H9 (cell line): ENCODE data around the gene HMG20B. TPM values are rescaled to one million over a fixed set of nuclear protein-coding genes. Genes with fewer than 3 reads are reported as not detected.

Experiments
- DNase-seq: peaks from one replicate; pipeline ENCODE4 v3.0.0-alpha.2; 2017
- H2AFZ ChIP-seq: one replicate; pipeline ENCODE4 v1.6.1; 2013; ENCODE audit warnings: mild to moderate bottlenecking, low read length, control low read depth, moderate library complexity
- H2AK5ac ChIP-seq: 2 replicates; pipeline ENCODE4 v1.6.1; 2013; ENCODE audit warnings: low read length, control low read depth, mixed read lengths; ENCODE audit not compliant: insufficient read length
- H2BK120ac ChIP-seq: one replicate; pipeline ENCODE4 v1.6.1; 2013; ENCODE audit warnings: low read depth, mild to moderate bottlenecking, low read length, control low read depth, inconsistent platforms; ENCODE audit not compliant: poor library complexity, severe bottlenecking
- H2BK12ac ChIP-seq: 2 replicates; pipeline ENCODE4 v1.6.1; 2013; ENCODE audit warnings: low read length, control low read depth, mixed read lengths, low read depth; ENCODE audit not compliant: insufficient read length
- H2BK15ac ChIP-seq: 2 replicates; pipeline ENCODE4 v1.6.1; 2013; ENCODE audit warnings: low read depth, low read length, control low read depth
- H2BK20ac ChIP-seq: one replicate; pipeline ENCODE4 v1.6.1; 2013; ENCODE audit warnings: low read depth, mild to moderate bottlenecking, low read length, control low read depth, inconsistent platforms; ENCODE audit not compliant: poor library complexity, severe bottlenecking
- H2BK5ac ChIP-seq: 2 replicates; pipeline ENCODE4 v1.6.1; 2013; ENCODE audit warnings: low read length, control low read depth, mixed read lengths; ENCODE audit not compliant: insufficient read length
- H3K14ac ChIP-seq: 2 replicates; pipeline ENCODE4 v1.6.1; 2013; ENCODE audit warnings: low read length, control low read depth; ENCODE audit not compliant: insufficient read depth
- H3K18ac ChIP-seq: 2 replicates; pipeline ENCODE4 v1.6.1; 2013; ENCODE audit warnings: low read depth, mild to moderate bottlenecking, mixed read lengths, low read length, control low read depth; ENCODE audit not compliant: insufficient read length
- H3K23ac ChIP-seq: 2 replicates; pipeline ENCODE4 v1.6.1; 2013; ENCODE audit warnings: low read length, control low read depth, mixed read lengths, low read depth; ENCODE audit not compliant: insufficient read length
- H3K23me2 ChIP-seq: 2 replicates; pipeline ENCODE4 v1.6.1; 2013; ENCODE audit warnings: low read depth, mild to moderate bottlenecking, mixed read lengths, low read length, control low read depth; ENCODE audit not compliant: insufficient read length, poor library complexity, severe bottlenecking
- H3K27ac ChIP-seq: 2 replicates; pipeline ENCODE4 v1.5.1; 2013; ENCODE audit warnings: low read length, control low read depth, mixed read lengths, low read depth; ENCODE audit not compliant: insufficient read length
- H3K27me3 ChIP-seq: 2 replicates; pipeline ENCODE4 v1.6.1; 2013; ENCODE audit warnings: low read length, control low read depth, inconsistent platforms; ENCODE audit not compliant: insufficient read depth
- H3K4ac ChIP-seq: 2 replicates; pipeline ENCODE4 v1.6.1; 2013; ENCODE audit warnings: low read depth, mild to moderate bottlenecking, control low read depth, inconsistent platforms, low read length, moderate library complexity
- H3K4me1 ChIP-seq: 2 replicates; pipeline ENCODE4 v1.6.1; 2013; ENCODE audit warnings: low read length, control low read depth, inconsistent platforms; ENCODE audit not compliant: insufficient read depth
- H3K4me2 ChIP-seq: 2 replicates; pipeline ENCODE4 v1.6.1; 2013; ENCODE audit warnings: low read length, control low read depth, mixed read lengths; ENCODE audit not compliant: insufficient read length, insufficient read depth
- H3K56ac ChIP-seq: 2 replicates; pipeline ENCODE4 v1.6.1; 2013; ENCODE audit warnings: low read depth, mild to moderate bottlenecking, mixed read lengths, low read length, control low read depth; ENCODE audit not compliant: insufficient read length
- H3K79me1 ChIP-seq: 2 replicates; pipeline ENCODE4 v1.6.1; 2013; ENCODE audit warnings: low read depth, mild to moderate bottlenecking, moderate library complexity, low read length, control low read depth, inconsistent platforms; ENCODE audit not compliant: insufficient read depth, poor library complexity, severe bottlenecking
- H3K79me2 ChIP-seq: 2 replicates; pipeline ENCODE4 v1.6.1; 2013; ENCODE audit warnings: low read length, control low read depth, inconsistent platforms; ENCODE audit not compliant: insufficient read depth
- H3K9ac ChIP-seq: 2 replicates; pipeline ENCODE4 v1.6.1; 2013; ENCODE audit warnings: low read length, control low read depth, mixed read lengths; ENCODE audit not compliant: insufficient read length; ENCODE audit errors: extremely low read depth
- H3K9me3 ChIP-seq: one replicate; pipeline ENCODE4 v1.6.1; 2013; ENCODE audit warnings: low read depth, low read length, inconsistent platforms; ENCODE audit not compliant: control insufficient read depth
- H3T11ph ChIP-seq: one replicate; pipeline ENCODE4 v1.6.1; 2013; ENCODE audit warnings: mild to moderate bottlenecking, low read length, control low read depth, inconsistent platforms
- H4K20me1 ChIP-seq: one replicate; pipeline ENCODE4 v1.6.1; 2013; ENCODE audit not compliant: control insufficient read depth, insufficient read length, insufficient read depth
- H4K5ac ChIP-seq: 2 replicates; pipeline ENCODE4 v1.6.1; 2013; ENCODE audit warnings: low read depth, mild to moderate bottlenecking, mixed read lengths, low read length, control low read depth; ENCODE audit not compliant: insufficient read length
- H4K8ac ChIP-seq: replicated peaks from 2 replicates; pipeline ENCODE4 v1.6.1; 2013; ENCODE audit warnings: low read length, control low read depth, mixed read lengths, low read depth; ENCODE audit not compliant: insufficient read length
- H4K91ac ChIP-seq: 2 replicates; pipeline ENCODE4 v1.6.1; 2013; ENCODE audit warnings: low read depth, mild to moderate bottlenecking, moderate library complexity, mixed read lengths, low read length, control low read depth; ENCODE audit not compliant: insufficient read length
- H3K27ac Mint-ChIP-seq, 3 experiments: 2 replicates in 2 of 3; 3 replicates in 1 of 3; pipeline ENCODE4 v1.8.0; 2020 to 2021; ENCODE audit warnings: mixed read lengths in 3 of 3, mild to moderate bottlenecking in 1 of 3, moderate library complexity in 1 of 3
- H3K27me3 Mint-ChIP-seq: 2 replicates; pipeline ENCODE4 v1.8.0; 2021; ENCODE audit warnings: low read depth, mild to moderate bottlenecking, moderate library complexity, mixed read lengths
- H3K36me3 Mint-ChIP-seq, 3 experiments: 2 replicates in 2 of 3; 3 replicates in 1 of 3; pipeline ENCODE4 v1.8.0; 2020 to 2021; ENCODE audit warnings: low read depth in 3 of 3, mixed read lengths in 3 of 3; ENCODE audit not compliant: insufficient read depth in 1 of 3
- H3K4me1 Mint-ChIP-seq, 2 experiments: 2 replicates each; pipeline ENCODE4 v1.8.0; 2020; ENCODE audit warnings: mixed read lengths in 2 of 2
- H3K4me3 Mint-ChIP-seq, 2 experiments: 2 replicates in 1 of 2; 3 replicates in 1 of 2; pipeline ENCODE4 v1.8.0; 2020 to 2021; ENCODE audit warnings: mild to moderate bottlenecking in 2 of 2, mixed read lengths in 2 of 2, moderate library complexity in 1 of 2
- H3K9me3 Mint-ChIP-seq, 2 experiments: 2 replicates in 1 of 2; 3 replicates in 1 of 2; pipeline ENCODE4 v1.8.0; 2020; ENCODE audit warnings: mild to moderate bottlenecking in 2 of 2, mixed read lengths in 2 of 2, moderate library complexity in 1 of 2
- CTCF ChIP-seq: fragments of 200-600 bp; sonication (generic); conservative IDR thresholded peaks from 3 replicates; pipeline ENCODE4 v1.8.0; 2021; ENCODE audit warnings: antibody characterized with exemption, mild to moderate bottlenecking
- WGBS: extraction: QIAGEN DNeasy Blood & Tissue Kit; methylation state at CpG from one replicate; pipeline ENCODE4 v1.1.7; 2013; ENCODE audit warnings: missing lambda C conversion rate, low lambda C conversion rate, mixed read lengths; ENCODE audit not compliant: insufficient read length; ENCODE audit errors: extremely low coverage; 5-methylcytosine and 5-hydroxymethylcytosine counted together
- total RNA-seq: library from RNA; stranded (reverse); gene quantifications from 2 replicates; pipeline ENCODE4 v1.2.1, GENCODE V29; 2021

Gene HMG20B
- total RNA-seq, 1 experiment from 2014 or later = 58.1 TPM

GRCh38 chr19:3603121-3603811 lies 30.5 kb downstream of the HMG20B start:
- no peak overlapping the region for H3K56ac ChIP-seq
- no peak for TF ChIP-seq CTCF
- H3K18ac ChIP-seq = no peak overlapping the region
- H2BK15ac ChIP-seq = no peak overlapping the region
- H2AK5ac ChIP-seq = no peak overlapping the region
- H4K5ac ChIP-seq = no peak overlapping the region
- H4K8ac ChIP-seq = no peak overlapping the region
- WGBS = no CpG with 5 or more reads among the region's 23 CpGs
- Mint-ChIP-seq H3K9me3 (peaks cover 0 to 4% of the 10 kb centered on the region in 2 experiments; a peak in 1 of 5 replicates), H3K27ac (no peak overlapping the region), H3K27me3 (peaks cover 4% of the 10 kb centered on the region), H3K4me1 (peaks cover 10 to 11% of the 10 kb centered on the region in 2 experiments), H3K36me3 (no peaks in the 10 kb centered on the region), H3K4me3 (no peak overlapping the region)
- H2BK12ac ChIP-seq = no peak overlapping the region
- no peaks in the 10 kb centered on the region for H3K79me1 ChIP-seq
- no peak overlapping the region for H3K27ac ChIP-seq
- peaks cover 2% of the 10 kb centered on the region for H3K23me2 ChIP-seq
- no peaks in the 10 kb centered on the region for H3K9me3 ChIP-seq
- H2BK20ac ChIP-seq = no peak overlapping the region
- H4K20me1 ChIP-seq = no peaks in the 10 kb centered on the region
- H3T11ph ChIP-seq = no peak overlapping the region
- no peak overlapping the region for H4K91ac ChIP-seq
- no peak overlapping the region for H2AFZ ChIP-seq
- no peak overlapping the region for H3K4me2 ChIP-seq
- H2BK5ac ChIP-seq = no peak overlapping the region
- H3K4ac ChIP-seq = no peak overlapping the region
- DNase-seq = no peak
- H3K4me1 ChIP-seq = no peaks in the 10 kb centered on the region; the same call in 1 of the 2 replicates
- no peak overlapping the region for H3K23ac ChIP-seq
- peaks cover 5% of the 10 kb centered on the region; the same call in 1 of the 2 replicates for H3K27me3 ChIP-seq
- no peak overlapping the region for H2BK120ac ChIP-seq
- H3K79me2 ChIP-seq = no peaks in the 10 kb centered on the region
- H3K9ac ChIP-seq = no peak overlapping the region
- H3K14ac ChIP-seq = no peak overlapping the region; the same call in 1 of the 2 replicates
